Astrocyte (in vitro differentiated cells and primary cell): Measurements from ENCODE around the gene SLC25A29.

ENCODE experiments used
- CTCF ChIP-seq: IDR thresholded peaks from 2 replicates; pipeline ENCODE4 v1.5.1; 2011; ENCODE audit warnings: low read depth, mild to moderate bottlenecking, inconsistent platforms, low read length, moderate library complexity; ENCODE audit not compliant: insufficient read depth
- EZH2 ChIP-seq: IDR thresholded peaks from 2 replicates; pipeline ENCODE4 v1.6.1; 2012; ENCODE audit warnings: mild to moderate bottlenecking, low read length, inconsistent platforms; ENCODE audit not compliant: insufficient read depth

GRCh38 chr14:100330388-100330931 is 24.2 kb upstream of the SLC25A29 start:
- TF ChIP-seq CTCF (no peak), EZH2 (no peak)
